Transverse colon (tissue), 4 donors: Measurements from ENCODE around the gene PPP3CA. TPM values are rescaled to one million over a fixed set of nuclear protein-coding genes. Genes with fewer than 3 reads are reported as not detected.

Experiments used
- DNase-seq: peaks from one replicate; pipeline ENCODE4 v3.0.0-alpha.2; 2019
- H3K27ac ChIP-seq, 4 donors: fragments of 200-600 bp; sonication (generic); 2 replicates each; pipeline ENCODE4 v1.5.1; 2016 to 2018; ENCODE audit warnings: inconsistent platforms in 4 of 4
- H3K27me3 ChIP-seq: fragments of 200-600 bp; sonication (generic); 2 replicates; pipeline ENCODE4 v1.5.1; 2017; ENCODE audit warnings: inconsistent platforms
- H3K36me3 ChIP-seq, 4 donors: fragments of 200-600 bp; sonication (generic); 2 replicates each; pipeline ENCODE4 v1.5.1; 2017 to 2019; ENCODE audit warnings: inconsistent platforms in 4 of 4
- H3K4me1 ChIP-seq, 4 donors: fragments of 200-600 bp; sonication (generic); 2 replicates each; pipeline ENCODE4 v1.5.1; 2017 to 2020; ENCODE audit warnings: inconsistent platforms in 4 of 4
- H3K4me3 ChIP-seq, 4 donors: fragments of 200-600 bp; sonication (generic); 1 replicate in 1 of 4; 2 replicates in 3 of 4; pipeline versions ENCODE4 v1.5.1 to v1.6.1; 2017 to 2019; ENCODE audit warnings: inconsistent platforms in 4 of 4
- H3K9me3 ChIP-seq, 2 donors: fragments of 200-600 bp; sonication (generic); 2 replicates each; pipeline ENCODE4 v1.5.1; 2017 to 2019; ENCODE audit warnings: inconsistent platforms in 2 of 2
- EP300 ChIP-seq: sonication (generic); formaldehyde crosslinking; IDR thresholded peaks from one replicate; pipeline ENCODE4 v1.6.1; 2017; ENCODE audit warnings: antibody characterized with exemption, low read depth
- POLR2A ChIP-seq: fragments of 450-650 bp; IDR thresholded peaks from one replicate; pipeline ENCODE4 v1.6.1; 2016; ENCODE audit warnings: antibody characterized with exemption, mild to moderate bottlenecking, moderate library complexity
- POLR2AphosphoS5 ChIP-seq, 3 donors: sonication (generic); formaldehyde crosslinking; IDR thresholded peaks; one replicate each; pipeline ENCODE4 v1.6.1; 2016; ENCODE audit warnings: antibody characterized with exemption in 3 of 3
- WGBS, 2 donors: methylation state at CpG; one replicate each; pipeline ENCODE4 v1.1.5; 2018; ENCODE audit warnings: low coverage in 1 of 2; 5-methylcytosine and 5-hydroxymethylcytosine counted together
- in situ Hi-C, 4 donors: fragments of 200-750 bp; cut with MboI; loops; one replicate each; pipeline versions ENCODE4 v1.15.0 to v1.15.1; 2017; ENCODE audit warnings: low sequenced_read_pairs in 3 of 4, low pct_ligation_motif_present in 1 of 4, low pct_unique_long_range_greater_than_20kb in 1 of 4
- intact Hi-C: fragments of 100-400 bp; cut with DNase I; formaldehyde crosslinking; loops from one replicate; pipeline ENCODE4 v1.15.1; 2023; ENCODE audit warnings: low total_unique reads
- total RNA-seq, 4 donors: library from RNA; depleted of rRNA; stranded (reverse); fragments of >200 nt; gene quantifications; one replicate each; pipeline ENCODE4 v1.1.0, GENCODE V29; 2016
- TF ChIP-seq, protein P1 (sequence below), 5 experiments: fragments of 200-600 bp in 3 of 5; fragments of 450-650 bp in 2 of 5; sonication (generic) in 3 of 5; IDR thresholded peaks; 1 replicate in 2 of 5; 2 replicates in 3 of 5; pipeline ENCODE4 v1.5.1; 2016 to 2017; ENCODE audit warnings: antibody characterized with exemption in 5 of 5, inconsistent platforms in 3 of 5, mild to moderate bottlenecking in 2 of 5, moderate library complexity in 1 of 5

Gene PPP3CA
- total RNA-seq, 4 donors from 2014 or later: 29.2 to 50.7 (median 37.7) TPM

DNA sequence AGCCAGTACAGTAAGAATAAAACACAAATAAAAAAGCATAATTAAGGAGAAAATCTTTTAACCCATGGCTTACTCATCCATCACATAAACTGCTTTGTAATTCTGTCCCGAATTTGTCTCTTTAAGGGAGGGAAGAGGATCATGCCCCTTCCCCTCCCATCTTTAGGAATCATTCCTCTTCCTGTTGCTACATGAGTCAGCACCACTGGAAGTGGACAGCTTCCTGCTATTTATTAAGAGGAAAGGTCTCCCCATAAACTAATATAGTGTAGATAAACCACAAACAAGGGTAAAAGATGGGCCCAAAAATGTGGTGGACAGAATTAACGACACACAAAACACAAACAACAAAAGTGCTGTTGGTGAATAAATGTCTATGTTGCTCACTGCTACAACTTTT lies 75.8 kb downstream of the PPP3CA start:
- intact Hi-C loops: no loop called here
- H3K27ac ChIP-seq: no peak overlapping the region

DNA sequence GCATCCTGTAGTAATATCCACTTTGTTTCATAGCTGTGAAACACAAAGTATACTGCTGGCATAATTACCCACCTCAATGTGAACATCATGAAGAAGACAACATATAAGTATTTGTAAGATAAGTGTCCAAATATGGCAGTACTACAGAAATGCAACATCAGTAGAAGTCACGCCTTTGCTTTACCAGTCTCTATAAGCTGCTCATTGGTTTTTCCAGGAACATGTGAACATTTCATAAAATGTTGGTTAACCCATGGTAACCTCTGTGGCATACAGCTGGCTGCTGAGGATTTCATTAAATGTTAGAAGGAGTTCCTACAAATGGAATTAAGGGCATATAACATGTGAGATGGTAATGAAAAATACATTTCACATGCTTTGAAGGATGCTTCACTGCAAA lies 77.6 kb downstream of the PPP3CA start:
- H3K36me3 ChIP-seq: no peaks in the 10 kb centered on the region
- no peaks in the 10 kb centered on the region for H3K9me3 ChIP-seq
- no peak overlapping the region for H3K27ac ChIP-seq
- no peak for DNase-seq
- TF ChIP-seq POLR2A (no peak), EP300 (no peak), POLR2AphosphoS5 (IDR thresholded peaks at IDR 0.05) (no peak)
- TF ChIP-seq, protein P1, sequence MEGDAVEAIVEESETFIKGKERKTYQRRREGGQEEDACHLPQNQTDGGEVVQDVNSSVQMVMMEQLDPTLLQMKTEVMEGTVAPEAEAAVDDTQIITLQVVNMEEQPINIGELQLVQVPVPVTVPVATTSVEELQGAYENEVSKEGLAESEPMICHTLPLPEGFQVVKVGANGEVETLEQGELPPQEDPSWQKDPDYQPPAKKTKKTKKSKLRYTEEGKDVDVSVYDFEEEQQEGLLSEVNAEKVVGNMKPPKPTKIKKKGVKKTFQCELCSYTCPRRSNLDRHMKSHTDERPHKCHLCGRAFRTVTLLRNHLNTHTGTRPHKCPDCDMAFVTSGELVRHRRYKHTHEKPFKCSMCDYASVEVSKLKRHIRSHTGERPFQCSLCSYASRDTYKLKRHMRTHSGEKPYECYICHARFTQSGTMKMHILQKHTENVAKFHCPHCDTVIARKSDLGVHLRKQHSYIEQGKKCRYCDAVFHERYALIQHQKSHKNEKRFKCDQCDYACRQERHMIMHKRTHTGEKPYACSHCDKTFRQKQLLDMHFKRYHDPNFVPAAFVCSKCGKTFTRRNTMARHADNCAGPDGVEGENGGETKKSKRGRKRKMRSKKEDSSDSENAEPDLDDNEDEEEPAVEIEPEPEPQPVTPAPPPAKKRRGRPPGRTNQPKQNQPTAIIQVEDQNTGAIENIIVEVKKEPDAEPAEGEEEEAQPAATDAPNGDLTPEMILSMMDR (IDR thresholded peaks at IDR 0.05): no peak
- no peak overlapping the region for H3K4me3 ChIP-seq
- in situ Hi-C loops: no loop called here
- intact Hi-C loops: no loop called here
- peaks cover 0 to 11% (median 8%) of the 10 kb centered on the region in 4 donors for H3K4me1 ChIP-seq
- 74 to 80% methylated on average over 1 of the region's 1 CpG for WGBS, 2 donors
- H3K27me3 ChIP-seq: no peaks in the 10 kb centered on the region

More for the DNA sequence above, 75.8 kb downstream of the PPP3CA start:
- Histone ChIP-seq H3K27me3 (no peaks in the 10 kb centered on the region), H3K36me3 (no peaks in the 10 kb centered on the region), H3K9me3 (no peaks in the 10 kb centered on the region), H3K4me3 (no peak overlapping the region), H3K4me1 (peaks cover 0 to 7% (median 4%) of the 10 kb centered on the region in 4 donors)
- TF ChIP-seq, protein P1 (IDR thresholded peaks at IDR 0.05): no peak
- TF ChIP-seq POLR2A: no peak
- TF ChIP-seq EP300: no peak
- TF ChIP-seq POLR2AphosphoS5 (IDR thresholded peaks at IDR 0.05): no peak
- DNase-seq: no peak
- in situ Hi-C loops: no loop called here
- 58 to 69% methylated on average over 2 of the region's 2 CpGs for WGBS, 2 donors

DNA sequence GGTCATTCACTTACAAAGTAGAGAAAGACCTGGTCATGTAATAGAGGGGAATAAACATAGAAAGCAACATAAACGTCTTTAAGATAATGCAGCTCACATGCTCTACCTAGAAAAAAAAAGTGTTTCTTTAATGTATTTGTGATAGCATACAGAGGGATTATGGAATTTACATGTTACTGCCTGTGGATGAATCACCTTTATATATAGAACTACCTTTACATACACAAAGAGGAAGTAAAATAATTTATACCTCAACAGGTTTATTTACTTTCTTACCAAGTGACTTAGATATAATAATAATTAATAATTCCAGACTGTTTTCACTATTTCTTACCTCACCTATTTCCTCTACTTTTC lies 81.5 kb downstream of the PPP3CA start:
- H3K27me3 ChIP-seq: no peaks in the 10 kb centered on the region
- H3K36me3 ChIP-seq: no peaks in the 10 kb centered on the region
- no peaks in the 10 kb centered on the region for H3K9me3 ChIP-seq
- TF ChIP-seq POLR2AphosphoS5 (IDR thresholded peaks at IDR 0.05) (no peak), EP300 (no peak), POLR2A (no peak)
- TF ChIP-seq, protein P1 (IDR thresholded peaks at IDR 0.05): no peak
- in situ Hi-C loops (no loop called here), intact Hi-C loops (no loop called here)
- H3K27ac ChIP-seq: no peak overlapping the region
- no peak for DNase-seq
- WGBS, 2 donors: 39 to 48% methylated on average over 1 of the region's 1 CpG
- H3K4me3 ChIP-seq: no peak overlapping the region
- peaks cover 0 to 22% (median 10%) of the 10 kb centered on the region in 4 donors for H3K4me1 ChIP-seq

DNA sequence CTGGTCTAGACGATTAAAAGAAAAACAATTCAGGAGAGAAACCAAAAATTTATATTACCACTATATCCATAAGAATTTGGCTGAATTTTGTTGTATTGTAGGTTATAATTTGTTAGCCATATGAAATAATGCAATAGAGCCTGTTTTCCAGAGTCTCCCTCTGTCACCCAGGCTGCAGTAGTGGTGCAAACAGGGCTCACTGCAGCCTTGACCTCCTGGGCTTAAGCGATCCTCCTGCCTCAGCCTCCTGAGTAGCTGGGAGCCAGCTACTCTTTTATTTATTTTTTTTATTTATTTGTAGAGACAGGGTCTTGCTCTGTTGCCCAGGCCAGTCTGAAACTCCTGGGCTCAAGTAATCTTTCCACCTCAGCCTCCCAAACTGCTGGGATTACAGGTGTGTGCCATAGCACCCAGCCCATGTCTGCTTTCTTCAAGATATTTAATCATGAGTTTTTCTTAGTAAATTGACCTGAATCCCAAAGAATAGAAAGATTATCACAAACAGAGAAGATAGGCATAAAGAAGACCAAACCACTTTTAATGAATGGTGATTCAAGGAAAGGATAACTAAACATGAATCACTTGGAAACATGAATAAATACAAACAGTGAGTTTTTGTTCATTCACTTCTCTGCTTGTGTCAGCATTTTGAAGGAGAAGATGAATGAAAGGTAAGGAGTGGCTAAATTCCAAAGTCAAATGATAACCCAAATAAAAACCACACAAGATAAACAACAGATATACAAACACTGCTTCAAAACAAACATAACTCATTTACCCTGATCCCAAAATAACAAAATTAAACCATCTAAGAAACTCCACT lies 82.1 kb downstream of the PPP3CA start:
- Histone ChIP-seq H3K4me1 (peaks cover 0 to 28% (median 10%) of the 10 kb centered on the region in 4 donors), H3K4me3 (no peak overlapping the region), H3K27me3 (no peaks in the 10 kb centered on the region), H3K9me3 (no peaks in the 10 kb centered on the region), H3K36me3 (no peaks in the 10 kb centered on the region), H3K27ac (no peak overlapping the region)
- no peak for DNase-seq
- WGBS, 2 donors: 67 to 85% methylated on average over 2 of the region's 2 CpGs
- TF ChIP-seq POLR2AphosphoS5 (IDR thresholded peaks at IDR 0.05): no peak
- TF ChIP-seq, protein P1 (IDR thresholded peaks at IDR 0.05): no peak
- TF ChIP-seq EP300: no peak
- TF ChIP-seq POLR2A: no peak
- in situ Hi-C loops (no loop called here), intact Hi-C loops (no loop called here)
